Right forelimb (tissue), 1 donor: ENCODE data around the gene SPRED2.
A peak's percentile ranks its signal among the peaks of the same experiment; 100 is the strongest.
"Not testable (repeated sequence)": the region's sequence is repeated elsewhere in the genome, so short reads cannot be mapped to it uniquely, and the experiment has no call there.

Experiments used
- DNase-seq: peaks from one replicate; pipeline ENCODE4 v3.0.0-alpha.2; 2018

SPRED2 gene

DNA sequence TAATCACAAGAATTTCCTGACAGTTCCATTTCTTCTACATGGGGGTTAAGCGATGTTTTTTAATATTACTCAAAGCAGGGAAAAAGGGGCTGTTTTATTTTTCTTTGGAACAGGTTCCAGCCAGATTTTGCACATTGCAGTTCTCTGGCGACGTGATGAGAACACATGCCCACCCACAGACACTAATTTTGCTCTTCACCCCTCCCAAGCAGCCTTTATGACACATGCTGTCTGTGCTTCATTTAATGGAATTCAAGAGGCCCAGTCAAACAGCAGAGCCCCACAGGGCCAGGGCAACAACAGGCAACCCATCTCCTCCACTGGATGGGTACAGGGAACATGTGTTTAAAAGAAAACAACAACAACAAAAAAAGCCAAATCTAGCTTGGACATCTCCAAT, 70.8 kb downstream of the SPRED2 start:
- DNase-seq: no peak

DNA sequence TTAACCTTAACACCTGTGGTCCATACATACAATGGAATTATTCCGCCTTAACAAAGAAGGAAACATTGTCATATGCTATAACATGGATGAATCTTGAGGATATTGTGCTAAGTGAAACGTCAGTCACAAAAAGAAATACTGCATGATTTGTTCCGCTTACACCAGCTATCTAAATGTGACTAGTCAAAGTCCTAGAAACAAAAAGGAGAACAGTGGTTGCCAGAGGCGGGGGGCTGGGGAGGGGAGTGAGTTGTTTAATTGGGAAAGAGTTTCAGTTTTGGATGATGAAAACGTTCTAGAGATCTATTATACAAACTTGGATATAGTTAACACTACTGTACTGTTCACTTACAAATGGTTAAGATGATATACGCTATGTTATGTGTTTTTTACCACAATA, 72.0 kb downstream of the SPRED2 start:
- DNase-seq: no peak

GRCh38 chr2:65358678-65359400, 73.6 kb downstream of the SPRED2 start:
- DNase-seq: no peak

GRCh38 chr2:65357959-65358294, 74.5 kb downstream of the SPRED2 start:
- no peak for DNase-seq

GRCh38 chr2:65357095-65357958, 75.1 kb downstream of the SPRED2 start:
- DNase-seq: no peak

DNA sequence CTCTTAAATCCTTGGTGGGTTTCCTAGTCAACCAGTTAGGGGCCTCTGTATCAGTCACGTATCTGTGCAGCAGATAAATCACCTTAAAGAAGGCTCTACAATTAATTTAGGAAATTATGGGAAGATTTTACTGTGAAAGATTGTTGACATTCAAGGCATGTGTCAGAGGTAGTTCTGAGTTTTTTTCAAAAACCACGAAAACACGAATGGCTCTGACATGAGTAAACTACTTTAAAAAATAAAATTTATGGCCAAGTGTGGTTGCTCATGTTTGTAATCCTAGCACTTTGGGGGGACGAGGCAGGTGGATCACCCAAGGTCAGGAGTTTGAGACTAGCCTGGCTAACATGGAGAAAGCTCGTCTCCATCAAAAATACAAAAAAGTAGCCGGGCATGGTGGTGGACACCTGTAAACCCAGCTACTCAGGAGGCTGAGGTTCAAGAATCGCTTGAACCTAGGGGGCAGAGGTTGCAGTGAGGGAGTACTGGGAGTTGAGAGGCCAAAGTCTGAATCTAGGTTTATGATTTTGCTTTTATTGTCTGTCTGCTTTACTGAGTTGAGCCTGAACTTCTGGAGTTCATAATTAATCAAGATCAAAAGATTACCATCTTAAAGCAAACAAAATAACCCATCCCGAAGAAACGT, 77.1 kb downstream of the SPRED2 start:
- no peak for DNase-seq

- no peak for DNase-seq
Measured at GRCh38 chr2:65354773-65355172, 77.6 kb downstream of the SPRED2 start.

- DNase-seq: no peak
Measured at GRCh38 chr2:65353927-65354326, 78.5 kb downstream of the SPRED2 start.

DNA sequence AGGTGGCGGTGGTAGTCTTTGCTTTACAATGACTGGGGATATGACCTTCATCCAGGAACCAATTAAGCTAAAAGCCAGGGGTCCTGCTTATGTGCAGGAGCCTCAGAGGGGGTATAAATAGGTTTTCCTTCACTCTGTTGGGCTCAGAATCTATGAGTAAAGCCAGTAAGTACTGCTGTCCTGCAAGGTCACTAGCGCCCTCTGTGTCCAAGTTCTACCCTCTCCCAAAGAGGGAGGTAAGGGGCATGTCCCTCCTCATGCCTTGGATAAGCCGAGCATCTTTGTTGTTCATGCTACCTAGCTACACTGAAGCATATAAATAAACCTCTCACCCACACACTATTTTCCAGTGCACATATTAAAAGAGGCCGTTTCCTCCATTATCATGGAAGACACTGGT, 79.4 kb downstream of the SPRED2 start:
- no peak for DNase-seq

GRCh38 chr2:65351948-65352595, 80.3 kb downstream of the SPRED2 start:
- DNase-seq: no peak

- DNase-seq: no peak
Measured at GRCh38 chr2:65351234-65351947, 81.0 kb downstream of the SPRED2 start.

- no peak for DNase-seq
Measured at GRCh38 chr2:65350651-65351056, 81.7 kb downstream of the SPRED2 start.

DNA sequence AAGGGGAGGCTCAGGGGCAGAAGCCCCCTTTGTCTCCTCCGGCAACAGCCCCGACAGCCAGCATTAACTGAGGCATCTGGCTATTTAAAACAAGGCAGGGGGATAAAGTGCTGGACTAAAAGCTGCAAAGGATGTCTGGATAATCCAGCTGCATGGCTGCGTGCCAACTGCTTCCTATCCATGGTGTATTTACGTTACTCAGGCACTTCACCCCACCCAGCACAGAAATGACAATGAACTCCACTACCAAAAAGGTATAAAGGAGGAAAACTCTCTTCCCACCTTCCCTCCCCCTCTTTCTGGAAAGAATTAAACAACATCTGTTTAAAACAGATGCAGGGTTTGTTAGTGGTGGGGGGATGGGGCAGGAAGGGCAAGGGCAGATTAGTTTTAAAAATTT, 82.5 kb downstream of the SPRED2 start:
- DNase-seq: peak; percentile 82

DNA sequence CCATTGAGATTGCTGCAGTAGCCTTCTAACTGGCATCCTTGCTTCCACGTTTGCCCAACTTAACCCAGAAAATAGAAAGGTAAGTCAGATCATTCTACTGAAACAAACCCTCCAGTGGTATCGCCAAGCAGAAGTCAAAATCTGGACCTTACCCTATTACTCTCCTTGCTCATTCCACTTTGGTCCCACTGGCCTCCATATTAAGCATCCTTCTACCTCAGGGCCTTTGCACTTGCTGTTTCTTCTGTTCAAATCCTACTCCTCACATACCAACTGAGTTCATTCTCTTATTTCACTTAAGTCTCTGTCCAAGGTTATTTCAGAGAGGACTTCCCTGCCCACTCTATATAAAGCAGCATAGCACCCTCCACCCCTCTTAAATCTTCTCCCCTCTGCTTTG, 84.5 kb downstream of the SPRED2 start:
- no peak for DNase-seq

DNA sequence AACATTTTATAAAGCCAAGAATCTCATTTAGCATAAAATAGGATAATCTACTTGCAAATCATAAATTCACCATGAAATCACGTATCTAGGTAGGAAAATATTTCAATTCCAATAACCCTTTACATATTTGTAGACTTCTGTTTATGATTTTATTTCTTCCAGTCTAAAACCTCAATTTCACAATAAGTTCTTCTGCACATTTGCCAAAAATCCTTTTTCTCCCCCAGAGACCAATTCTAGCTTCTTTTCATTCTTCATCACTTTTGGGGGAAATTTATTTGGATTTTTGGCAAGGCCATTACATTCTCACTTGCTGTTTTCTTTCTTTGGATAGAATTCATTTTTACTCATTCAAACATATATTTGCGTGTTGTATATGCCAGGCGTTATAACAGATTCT, 86.8 kb downstream of the SPRED2 start:
- no peak for DNase-seq

GRCh38 chr2:65344689-65345088, 87.7 kb downstream of the SPRED2 start:
- DNase-seq: no peak

- no peak for DNase-seq
Measured at GRCh38 chr2:65344182-65344581, 88.2 kb downstream of the SPRED2 start.

GRCh38 chr2:65343386-65343785, 89.0 kb downstream of the SPRED2 start:
- DNase-seq: no peak

GRCh38 chr2:65340898-65341681, 91.3 kb downstream of the SPRED2 start:
- no peak for DNase-seq

DNA sequence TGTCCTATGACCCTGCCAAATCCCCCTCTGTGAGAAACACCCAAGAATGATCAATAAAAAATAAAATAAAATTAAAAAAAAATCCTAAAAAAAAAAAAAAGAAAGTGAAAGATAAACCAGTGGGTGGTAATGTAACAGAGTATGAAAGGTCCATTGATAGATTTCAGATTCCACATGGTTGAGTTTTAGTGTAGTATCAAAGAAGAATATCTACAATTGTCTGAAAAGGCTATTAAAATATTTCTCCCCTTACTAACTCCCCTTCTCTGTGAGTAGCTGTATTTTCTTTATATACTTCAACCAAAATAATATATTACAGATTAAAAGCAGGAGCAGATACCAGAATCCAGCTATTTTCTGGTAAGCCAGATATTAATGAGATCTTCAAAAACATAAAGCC, 92.8 kb downstream of the SPRED2 start:
- no peak for DNase-seq

DNA sequence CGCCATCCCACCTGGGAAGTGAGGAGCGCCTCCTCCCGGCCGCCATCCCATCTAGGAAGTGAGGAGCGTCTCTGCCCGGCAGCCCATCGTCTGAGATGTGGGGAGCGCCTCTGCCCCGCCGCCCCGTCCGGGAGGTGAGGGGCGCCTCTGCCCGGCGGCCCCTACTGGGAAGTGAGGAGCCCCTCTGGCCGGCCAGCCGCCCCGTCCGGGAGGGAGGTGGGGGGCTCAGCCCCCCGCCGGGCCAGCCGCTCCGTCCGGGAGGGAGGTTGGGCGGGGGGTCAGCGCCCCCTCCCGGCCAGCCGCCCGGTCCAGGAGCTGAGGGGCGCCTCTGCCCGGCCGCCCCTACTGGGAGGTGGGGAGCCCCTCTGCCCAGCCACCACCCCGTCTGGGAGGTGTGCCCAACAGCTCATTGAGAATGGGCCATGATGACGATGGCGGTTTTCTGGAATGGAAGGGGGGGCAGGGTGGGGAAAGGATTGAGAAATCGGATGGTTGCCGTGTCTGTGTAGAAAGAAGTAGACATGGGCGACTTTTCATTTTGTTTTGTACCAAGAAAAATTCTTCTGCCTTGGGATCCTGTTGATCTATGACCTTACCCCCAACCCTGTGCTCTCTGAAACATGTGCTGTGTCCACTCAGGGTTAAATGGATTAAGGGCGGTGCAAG, 93.4 kb downstream of the SPRED2 start:
- DNase-seq: not testable (repeated sequence)
